HepG2 (cell line): ENCODE measurements around the gene TNFRSF25. TPM values are rescaled to one million over a fixed set of nuclear protein-coding genes. Genes with fewer than 3 reads are reported as not detected.

Source experiments
- CBX2 ChIP-seq, 2 experiments: fragments of 200-600 bp in 1 of 2; sonication (generic); formaldehyde crosslinking in 1 of 2; IDR thresholded peaks; 2 replicates each; pipeline versions ENCODE4 v1.7.0 to v1.8.1; 2018 to 2022; ENCODE audit warnings: low read depth in 2 of 2, low read length in 1 of 2, mild to moderate bottlenecking in 1 of 2, missing genetic modification reagents in 1 of 2
- DBP ChIP-seq: sonication (generic); formaldehyde crosslinking; IDR thresholded peaks from 2 replicates; pipeline ENCODE4 v1.4.0; 2020; ENCODE audit warnings: missing genetic modification reagents; ENCODE audit errors: not compliant biosample characterization
- NONO ChIP-seq, 2 experiments: fragments of 450-650 bp in 1 of 2; sonication (generic) in 1 of 2; formaldehyde crosslinking in 1 of 2; IDR thresholded peaks in 1 of 2; conservative IDR thresholded peaks in 1 of 2; 2 replicates each; pipeline versions ENCODE4 v1.6.1 to v1.8.0; 2017 to 2022; ENCODE audit warnings: mild to moderate bottlenecking in 1 of 2, missing genetic modification reagents in 1 of 2, moderate library complexity in 1 of 2
- PCBP2 ChIP-seq: fragments of 200-400 bp; formaldehyde crosslinking; optimal IDR thresholded peaks from 2 replicates; pipeline ENCODE3; 2018; ENCODE audit warnings: low read length, low read depth; ENCODE audit not compliant: poor library complexity, severe bottlenecking
- PRMT3 ChIP-seq: sonication (generic); formaldehyde crosslinking; IDR thresholded peaks from 2 replicates; pipeline ENCODE4 v1.8.1; 2022; ENCODE audit warnings: low read depth, mild to moderate bottlenecking, moderate library complexity, missing genetic modification reagents, borderline replicate concordance
- REL ChIP-seq: sonication (generic); formaldehyde crosslinking; conservative IDR thresholded peaks from 2 replicates; pipeline ENCODE4 v1.8.0; 2022; ENCODE audit warnings: mild to moderate bottlenecking, missing genetic modification reagents, moderate library complexity
- SNAPC2 ChIP-seq: sonication (generic); formaldehyde crosslinking; IDR thresholded peaks from 2 replicates; pipeline ENCODE4 v1.8.1; 2022; ENCODE audit warnings: mild to moderate bottlenecking, missing genetic modification reagents
- TBX3 ChIP-seq: fragments of 450-650 bp; IDR thresholded peaks from 2 replicates; pipeline ENCODE4 v1.6.1; 2017; ENCODE audit warnings: antibody characterized with exemption, mild to moderate bottlenecking, inconsistent platforms, borderline replicate concordance
- TEAD3 ChIP-seq: optimal IDR thresholded peaks from 2 replicates; pipeline ENCODE3; 2016; ENCODE audit warnings: borderline replicate concordance
- TOE1 ChIP-seq: sonication (generic); formaldehyde crosslinking; IDR thresholded peaks from 2 replicates; pipeline ENCODE4 v1.4.0; 2020; ENCODE audit warnings: mild to moderate bottlenecking, missing genetic modification reagents
- TRIM24 ChIP-seq: sonication (generic); formaldehyde crosslinking; IDR thresholded peaks from 2 replicates; pipeline ENCODE4 v1.8.0; 2022; ENCODE audit warnings: mild to moderate bottlenecking, missing genetic modification reagents
- TSC22D2 ChIP-seq: sonication (generic); formaldehyde crosslinking; IDR thresholded peaks from 2 replicates; pipeline ENCODE4 v1.5.1; 2020; ENCODE audit warnings: missing genetic modification reagents, mild to moderate bottlenecking, borderline replicate concordance
- UBTF ChIP-seq: sonication (generic); formaldehyde crosslinking; IDR thresholded peaks from 2 replicates; pipeline ENCODE4 v1.4.0; 2020; ENCODE audit warnings: mild to moderate bottlenecking, missing genetic modification reagents
- YY1 ChIP-seq: IDR thresholded peaks from 2 replicates; pipeline ENCODE4 v1.6.1; 2011; ENCODE audit warnings: low read length, low read depth, moderate library complexity, mild to moderate bottlenecking; ENCODE audit not compliant: insufficient read depth, insufficient replicate concordance
- ZBTB20 ChIP-seq: sonication (generic); formaldehyde crosslinking; IDR thresholded peaks from 2 replicates; pipeline ENCODE4 v1.8.1; 2023; ENCODE audit warnings: missing genetic modification reagents, low read depth, mild to moderate bottlenecking, borderline replicate concordance
- ZFX ChIP-seq: sonication (generic); formaldehyde crosslinking; IDR thresholded peaks from 2 replicates; pipeline ENCODE4 v1.4.0; 2020; ENCODE audit warnings: mild to moderate bottlenecking, low read depth, missing genetic modification reagents, moderate library complexity
- ZIK1 ChIP-seq: sonication (generic); formaldehyde crosslinking; IDR thresholded peaks from 2 replicates; pipeline ENCODE4 v1.5.0; 2020; ENCODE audit warnings: mild to moderate bottlenecking, low read depth, missing genetic modification reagents, borderline replicate concordance
- ZNF263 ChIP-seq: sonication (generic); formaldehyde crosslinking; IDR thresholded peaks from 2 replicates; pipeline ENCODE4 v1.4.0; 2020; ENCODE audit warnings: missing genetic modification reagents
- ZNF589 ChIP-seq: sonication (generic); formaldehyde crosslinking; conservative IDR thresholded peaks from 2 replicates; pipeline ENCODE4 v1.8.0; 2022; ENCODE audit warnings: mild to moderate bottlenecking, moderate library complexity, missing genetic modification reagents
- ZNF784 ChIP-seq: sonication (generic); formaldehyde crosslinking; IDR thresholded peaks from 2 replicates; pipeline ENCODE4 v1.5.1; 2020; ENCODE audit warnings: missing genetic modification reagents, mild to moderate bottlenecking, borderline replicate concordance
- ZNF788 ChIP-seq: sonication (generic); formaldehyde crosslinking; IDR thresholded peaks from 2 replicates; pipeline ENCODE4 v1.5.0; 2020; ENCODE audit warnings: mild to moderate bottlenecking, missing genetic modification reagents, borderline replicate concordance
- ZSCAN5A ChIP-seq: sonication (generic); formaldehyde crosslinking; IDR thresholded peaks from 2 replicates; pipeline ENCODE4 v1.8.0; 2022; ENCODE audit warnings: mild to moderate bottlenecking, missing genetic modification reagents, borderline replicate concordance
- polyA plus RNA-seq, 8 experiments: library from polyadenylated mRNA; depleted of rRNA in 3 of 8; stranded (reverse) in 7 of 8; unstranded in 1 of 8; fragments of >200 nt; fragmentation: Illumina TruSeq in 4 of 8; extraction: Trizol in 4 of 8; gene quantifications; 2 replicates each; pipeline versions ENCODE4 v1.2.1 to v1.2.3, GENCODE V29; 2011 to 2016; ENCODE audit warnings: low read depth in 4 of 8, missing spikeins in 1 of 8, mixed read lengths in 1 of 8; ENCODE audit not compliant: insufficient read depth in 1 of 8
- total RNA-seq, 5 experiments: library from RNA; depleted of rRNA; stranded (reverse); fragments of >200 nt; fragmentation: Illumina TruSeq; extraction: Trizol; gene quantifications; 2 replicates each; pipeline ENCODE4 v1.2.3, GENCODE V29; 2016; ENCODE audit warnings: low read depth in 1 of 5

TNFRSF25 gene
- total and polyA plus RNA-seq, 2 of the 13 experiments (the other 11 are each of a cell fraction or from before 2014, with no cell fraction given), result 1.4 to 1.5 TPM

- no peak for TF ChIP-seq ZSCAN5A
- TF ChIP-seq TSC22D2 (CRISPR knock-in tag), result no peak
- no peak for TF ChIP-seq TRIM24 (CRISPR knock-in tag)
- no peak for TF ChIP-seq ZNF784
- TF ChIP-seq PRMT3 (CRISPR knock-in tag), result no peak
- no peak for TF ChIP-seq TEAD3 (CRISPR knock-in tag)
- no peak for TF ChIP-seq ZBTB20 (CRISPR knock-in tag)
- no peak for TF ChIP-seq SNAPC2
- 0 out of 2 replicates have a peak, but pooled peaks have one; percentile 28 for TF ChIP-seq UBTF (CRISPR knock-in tag)
- no peak for TF ChIP-seq TOE1 (CRISPR knock-in tag)
- no peak for TF ChIP-seq PCBP2
- no peak for TF ChIP-seq ZNF263
- 0 out of 2 replicates have a peak, but pooled peaks have one; percentile 45 for TF ChIP-seq ZNF589 (CRISPR knock-in tag)
- TF ChIP-seq ZNF788 (CRISPR knock-in tag), result peak; percentile 68; the same call in 1 of the 2 replicates
- TF ChIP-seq DBP (CRISPR knock-in tag), result no peak
- peak; percentile 31; the same call in 1 of the 2 replicates for TF ChIP-seq ZFX
- peak; percentile 11 for TF ChIP-seq YY1
- no peak for TF ChIP-seq TBX3
- no peak for TF ChIP-seq NONO (IDR thresholded peaks at IDR 0.05)
- peak; percentile 66 for TF ChIP-seq NONO (CRISPR knock-in tag; conservative IDR thresholded peaks at IDR 0.05)
- no peak for TF ChIP-seq CBX2 (IDR thresholded peaks at IDR 0.05; ENCODE audit: low read depth, low read length)
- TF ChIP-seq CBX2 (CRISPR knock-in tag; IDR thresholded peaks at IDR 0.05; ENCODE audit: low read depth), result no peak
- TF ChIP-seq ZIK1 (CRISPR knock-in tag), result no peak
- 0 out of 2 replicates have a peak, but pooled peaks have one; percentile 41 for TF ChIP-seq REL (CRISPR knock-in tag)
Observed at GRCh38 chr1:6440198-6441126, 25.5 kb downstream of the TNFRSF25 start (continued).
